Spleen (tissue), 11 donors: ENCODE results near the gene FSTL5. TPM values are rescaled to one million over a fixed set of nuclear protein-coding genes. Genes with fewer than 3 reads are reported as not detected.

ENCODE experiments used
- DNase-seq: peaks from one replicate; pipeline ENCODE4 v3.0.0-alpha.2; 2020
- H3K27ac ChIP-seq, 8 donors: fragments of 200-600 bp; sonication (generic) in 7 of 8; 1 replicate in 4 of 8; 2 replicates in 4 of 8; pipeline versions ENCODE4 v1.5.0 to v1.8.0; 2016 to 2021; ENCODE audit warnings: inconsistent platforms in 4 of 8, mild to moderate bottlenecking in 4 of 8, moderate library complexity in 1 of 8
- H3K27me3 ChIP-seq, 7 donors: fragments of 200-600 bp; sonication (generic) in 6 of 7; replicated peaks in 1 of 7; 1 replicate in 4 of 7; 2 replicates in 3 of 7; pipeline versions ENCODE4 v1.5.0 to v1.8.0; 2016 to 2021; ENCODE audit warnings: inconsistent platforms in 3 of 7, mild to moderate bottlenecking in 1 of 7
- H3K36me3 ChIP-seq, 6 donors: fragments of 200-600 bp; sonication (generic) in 5 of 6; 1 replicate in 4 of 6; 2 replicates in 2 of 6; pipeline versions ENCODE4 v1.5.0 to v1.8.0; 2016 to 2021; ENCODE audit warnings: inconsistent platforms in 2 of 6
- H3K4me1 ChIP-seq, 6 donors: fragments of 200-600 bp; sonication (generic) in 5 of 6; 1 replicate in 3 of 6; 2 replicates in 3 of 6; pipeline versions ENCODE4 v1.5.0 to v1.8.0; 2016 to 2021; ENCODE audit warnings: inconsistent platforms in 3 of 6
- H3K4me3 ChIP-seq, 8 donors: fragments of 200-600 bp; sonication (generic) in 7 of 8; 1 replicate in 4 of 8; 2 replicates in 4 of 8; pipeline versions ENCODE4 v1.5.0 to v1.8.0; 2016 to 2021; ENCODE audit warnings: inconsistent platforms in 4 of 8, mild to moderate bottlenecking in 4 of 8, moderate library complexity in 2 of 8
- H3K9me3 ChIP-seq, 8 donors: fragments of 200-600 bp; sonication (generic) in 7 of 8; 1 replicate in 4 of 8; 2 replicates in 4 of 8; pipeline versions ENCODE4 v1.5.0 to v1.8.0; 2016 to 2021; ENCODE audit warnings: inconsistent platforms in 4 of 8
- CTCF ChIP-seq, 11 experiments: fragments of 200-600 bp in 7 of 11; fragments of 450-650 bp in 4 of 11; sonication (generic) in 4 of 11; IDR thresholded peaks in 8 of 11; conservative IDR thresholded peaks in 3 of 11; 1 replicate in 7 of 11; 2 replicates in 4 of 11; pipeline versions ENCODE4 v1.4.0 to v1.8.0; 2016 to 2021; ENCODE audit warnings: antibody characterized with exemption in 11 of 11, inconsistent platforms in 4 of 11, mild to moderate bottlenecking in 1 of 11
- POLR2A ChIP-seq, 3 donors: fragments of 450-650 bp; IDR thresholded peaks; one replicate each; pipeline ENCODE4 v1.5.1; 2017; ENCODE audit warnings: antibody characterized with exemption in 3 of 3, mild to moderate bottlenecking in 1 of 3
- POLR2AphosphoS5 ChIP-seq, 3 donors: sonication (generic); formaldehyde crosslinking; IDR thresholded peaks; one replicate each; pipeline ENCODE4 v1.5.1; 2017; ENCODE audit warnings: antibody characterized with exemption in 3 of 3
- WGBS, 5 donors: extraction: QIAGEN DNeasy Blood & Tissue Kit in 3 of 5; methylation state at CpG; one replicate each; pipeline versions ENCODE4 v1.1.5 to v1.1.7; 2013 to 2018; 5-methylcytosine and 5-hydroxymethylcytosine counted together
- intact Hi-C: fragments of 100-400 bp; cut with DNase I; formaldehyde crosslinking; loops from one replicate; pipeline ENCODE4 v1.15.0; 2023; ENCODE audit warnings: low total_unique reads
- polyA plus RNA-seq, 3 donors: library from polyadenylated mRNA; stranded (reverse); fragments of 200-250 nt; gene quantifications; one replicate each; pipeline ENCODE4 v1.2.1, GENCODE V29; 2013
- total RNA-seq, 7 donors: library from RNA; depleted of rRNA in 3 of 7; stranded (reverse); fragments of >200 nt in 3 of 7; fragmentation: NEBNext Ultra II Directional in 4 of 7; extraction: Animal tissue kit (Norgen Biotek cat#: 25700) in 4 of 7; gene quantifications; one replicate each; pipeline versions ENCODE4 v1.1.0 to v1.2.1, GENCODE V29; 2016 to 2021
- donor health status: healthy with polysubstance abuse.
- donor health status: DM: no; HTN: no; CAD: no; lungs with moderate emphysema.
- donor health status: DM: no; HTN: no; CAD: no.
- donor health status: Bipolar disorder and iron deficiency.
- donor health status: healthy.
- donor health status: DM: no; HTN: no; CAD: no.
- donor health status: DM: yes; HTN: yes; CAD: no.

Gene FSTL5
- total and polyA plus RNA-seq, 10 donors: 0.02 TPM; not detected in 9

GRCh38 chr4:161359491-161359890 is 804.3 kb downstream of the FSTL5 start:
- Histone ChIP-seq H3K9me3 (no peaks in the 10 kb centered on the region), H3K36me3 (no peaks in the 10 kb centered on the region), H3K27me3 (no peaks in the 10 kb centered on the region), H3K4me3 (no peak overlapping the region), H3K27ac (no peak overlapping the region), H3K4me1 (no peaks in the 10 kb centered on the region)
- TF ChIP-seq POLR2AphosphoS5 (IDR thresholded peaks at IDR 0.05) (no peak), POLR2A (IDR thresholded peaks at IDR 0.05) (no peak), CTCF (IDR thresholded peaks at IDR 0.05 in 8 of 11, conservative IDR thresholded peaks at IDR 0.05 in 3 of 11) (no peak)
- intact Hi-C loops: no loop called here
- WGBS, 5 donors: 78 to 88% (median 82%) methylated on average over 2 of the region's 2 CpGs
- no peak for DNase-seq

- H3K36me3 ChIP-seq: no peaks in the 10 kb centered on the region
- no peak overlapping the region for H3K27ac ChIP-seq
- intact Hi-C loops: no loop called here
- no peaks in the 10 kb centered on the region for H3K4me1 ChIP-seq
- WGBS, 5 donors: 69 to 80% (median 76%) methylated on average over 3 of the region's 3 CpGs
- no peaks in the 10 kb centered on the region for H3K27me3 ChIP-seq
- no peak for TF ChIP-seq POLR2A (IDR thresholded peaks at IDR 0.05)
- no peaks in the 10 kb centered on the region for H3K9me3 ChIP-seq
- no peak overlapping the region for H3K4me3 ChIP-seq
- DNase-seq: no peak
These were observed 807.4 kb downstream of the FSTL5 start for GRCh38 chr4:161356351-161356750.

GRCh38 chr4:161350946-161351345 is 812.9 kb downstream of the FSTL5 start:
- Histone ChIP-seq H3K4me1 (no peaks in the 10 kb centered on the region), H3K27me3 (no peaks in the 10 kb centered on the region), H3K9me3 (peaks cover 0 to 12% (median 0%) of the 10 kb centered on the region in 8 donors), H3K27ac (no peak overlapping the region), H3K36me3 (no peaks in the 10 kb centered on the region), H3K4me3 (no peak overlapping the region)
- intact Hi-C loops: no loop called here
- 76 to 84% (median 82%) methylated on average over 3 of the region's 3 CpGs for WGBS, 5 donors
- no peak for TF ChIP-seq POLR2A (IDR thresholded peaks at IDR 0.05)
- TF ChIP-seq CTCF (IDR thresholded peaks at IDR 0.05 in 8 of 11, conservative IDR thresholded peaks at IDR 0.05 in 3 of 11): no peak
- TF ChIP-seq POLR2AphosphoS5 (IDR thresholded peaks at IDR 0.05): no peak
- no peak for DNase-seq

GRCh38 chr4:161345741-161346140 is 818.1 kb downstream of the FSTL5 start:
- no peaks in the 10 kb centered on the region for H3K36me3 ChIP-seq
- no peaks in the 10 kb centered on the region for H3K27me3 ChIP-seq
- no peak for DNase-seq
- intact Hi-C loops: no loop called here
- WGBS, 5 donors: 58 to 72% (median 64%) methylated on average over 1 of the region's 1 CpG
- TF ChIP-seq POLR2AphosphoS5 (IDR thresholded peaks at IDR 0.05) (no peak), POLR2A (IDR thresholded peaks at IDR 0.05) (no peak)
- peaks cover 0 to 12% (median 0%) of the 10 kb centered on the region in 8 donors for H3K9me3 ChIP-seq
- no peak overlapping the region for H3K4me3 ChIP-seq
- H3K27ac ChIP-seq: no peak overlapping the region
- no peaks in the 10 kb centered on the region for H3K4me1 ChIP-seq

- peaks cover 0 to 8% (median 0%) of the 10 kb centered on the region in 8 donors for H3K9me3 ChIP-seq
- TF ChIP-seq CTCF (IDR thresholded peaks at IDR 0.05 in 8 of 11, conservative IDR thresholded peaks at IDR 0.05 in 3 of 11): no peak
- no peak for TF ChIP-seq POLR2A (IDR thresholded peaks at IDR 0.05)
- no peak for TF ChIP-seq POLR2AphosphoS5 (IDR thresholded peaks at IDR 0.05)
- no peaks in the 10 kb centered on the region for H3K27me3 ChIP-seq
- 76 to 90% (median 82%) methylated on average over 2 of the region's 2 CpGs for WGBS, 5 donors
- H3K4me1 ChIP-seq: no peaks in the 10 kb centered on the region
- no peak overlapping the region for H3K27ac ChIP-seq
- intact Hi-C loops: no loop called here
- no peaks in the 10 kb centered on the region for H3K36me3 ChIP-seq
- no peak overlapping the region for H3K4me3 ChIP-seq
- no peak for DNase-seq
These were observed 820.2 kb downstream of the FSTL5 start for GRCh38 chr4:161343569-161343950.
